GM19468 (cell line): ENCODE data around the gene COX19.

Source experiments
- ATAC-seq: cut with Tn5 transposase; IDR thresholded peaks from one replicate; pipeline ENCODE4 v1.9.1; 2021; ENCODE audit warnings: mild to moderate bottlenecking, moderate library complexity, moderate number of reproducible peaks; ENCODE audit not compliant: unreplicated experiment; ENCODE audit errors: extremely low read depth

Gene COX19

DNA sequence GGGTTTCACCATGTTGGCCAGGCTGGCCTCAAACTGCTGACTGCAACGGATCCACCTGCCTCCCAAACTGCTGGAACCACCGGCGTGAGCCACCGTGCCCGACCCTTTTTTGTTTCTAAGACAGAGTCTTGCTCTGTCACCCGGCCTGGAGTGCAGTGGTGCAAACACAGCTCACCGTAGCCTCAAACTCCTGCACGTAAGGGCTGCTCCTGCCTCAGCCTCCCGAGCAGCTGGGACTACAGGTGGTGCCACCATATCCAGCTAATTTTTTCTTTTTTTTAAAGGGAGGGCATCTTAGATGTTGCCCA, 57.3 kb downstream of the COX19 start:
- no peak for ATAC-seq

DNA sequence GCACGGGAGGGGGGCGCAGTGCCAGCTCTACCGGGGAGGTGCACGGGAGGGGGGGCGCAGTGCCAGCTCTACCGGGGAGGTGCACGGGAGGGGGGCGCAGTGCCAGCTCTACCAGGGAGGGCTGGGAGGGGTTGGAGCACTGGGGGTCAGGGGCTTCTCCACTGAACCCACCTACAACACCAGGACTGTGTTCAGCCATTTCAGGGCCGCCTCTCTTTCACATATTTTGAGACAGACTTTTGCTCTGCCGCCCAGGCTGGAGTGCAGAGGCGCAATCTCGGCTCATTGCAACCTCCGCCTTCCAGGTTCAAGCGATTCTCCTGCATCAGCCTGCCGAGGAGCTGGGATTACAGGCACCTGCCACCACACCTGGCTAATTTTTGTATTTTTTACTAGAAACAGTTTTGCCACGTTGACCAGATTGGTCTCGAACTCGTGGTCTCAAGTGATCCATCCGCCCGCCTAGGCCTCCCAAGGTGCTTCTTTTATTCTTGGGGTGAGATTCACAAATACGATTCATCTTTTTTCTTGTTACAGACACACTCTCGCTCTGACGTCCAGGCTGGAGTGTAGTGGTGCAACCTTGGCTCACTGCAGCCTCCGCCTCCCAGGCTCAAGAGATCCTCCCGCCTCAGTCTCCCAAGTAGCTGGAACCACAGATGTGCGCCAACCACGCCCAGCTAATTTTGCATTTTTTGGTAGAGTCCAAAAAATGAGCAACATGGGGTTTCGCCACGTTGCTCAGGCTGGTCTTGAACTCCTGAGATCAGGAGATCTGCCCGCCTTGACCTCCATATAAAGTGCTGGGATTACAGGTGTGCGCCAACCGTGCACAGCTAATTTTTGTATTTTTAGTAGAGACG, 57.9 kb downstream of the COX19 start:
- ATAC-seq: no peak

DNA sequence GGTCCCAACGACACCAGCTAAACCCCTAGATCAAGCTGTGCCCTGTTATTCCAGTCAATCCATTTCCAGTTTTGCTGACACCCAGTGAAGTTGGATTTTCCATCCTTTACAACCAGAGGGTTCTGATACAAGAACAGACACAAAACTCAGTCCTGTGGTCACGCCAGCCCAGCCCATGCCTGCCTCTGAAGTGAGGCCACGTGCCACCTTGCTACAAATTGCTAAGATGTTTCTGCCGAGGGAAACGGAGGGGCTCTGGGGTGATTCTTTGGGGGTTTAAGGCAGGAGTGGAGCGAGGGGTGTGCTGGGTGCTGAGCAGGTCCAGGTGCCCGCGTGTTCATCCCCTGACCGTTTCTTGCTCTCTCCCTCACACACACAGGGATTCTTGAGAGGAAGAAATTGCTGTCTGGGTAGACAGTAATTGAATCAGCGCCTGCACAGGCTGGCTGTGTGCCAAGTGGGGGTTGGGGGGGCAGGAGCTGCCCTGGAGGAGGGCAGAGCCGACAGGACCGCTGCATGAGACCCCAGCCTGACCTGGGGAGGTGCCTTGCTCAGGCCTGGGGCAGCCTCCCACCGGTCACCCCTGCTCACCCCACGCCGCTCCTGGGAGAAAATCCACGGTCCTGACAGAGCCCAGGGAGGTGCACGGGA, 58.9 kb downstream of the COX19 start:
- no peak for ATAC-seq
